PC-3 (cell line): ENCODE measurements around the gene ADAM11.

Experiments used
- EZH2 ChIP-seq: fragments of 300-600 bp; sonication (generic); IDR thresholded peaks from one replicate; pipeline ENCODE4 v1.6.1; 2017; ENCODE audit warnings: antibody characterized with exemption, mild to moderate bottlenecking, low read length; ENCODE audit not compliant: unreplicated experiment
- TF ChIP-seq, protein P1 (sequence below): fragments of 300-600 bp; sonication (generic); conservative IDR thresholded peaks from 2 replicates; pipeline ENCODE4 v1.5.1; 2017; ENCODE audit warnings: antibody characterized with exemption, low read depth, mild to moderate bottlenecking, low read length

DNA sequence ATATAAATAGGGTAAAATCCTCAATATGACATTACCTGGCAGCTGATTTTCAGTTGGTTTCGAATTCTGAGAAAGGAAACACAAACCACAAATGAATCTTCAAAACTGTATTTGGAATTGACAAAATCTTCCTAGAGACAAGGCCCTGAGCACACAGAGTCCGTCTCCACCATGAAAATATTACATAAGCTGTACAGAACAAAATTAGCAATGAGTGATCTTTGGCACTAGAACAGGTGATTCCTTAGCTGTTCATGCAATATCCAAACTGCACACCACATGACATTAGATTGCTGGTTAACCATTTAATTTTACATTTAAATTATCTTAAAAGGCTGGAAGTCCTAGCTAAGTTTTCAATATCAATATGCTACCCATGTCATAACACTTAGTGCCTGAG, 39.6 kb downstream of the ADAM11 start:
- TF ChIP-seq EZH2 = no peak
- TF ChIP-seq, protein P1, sequence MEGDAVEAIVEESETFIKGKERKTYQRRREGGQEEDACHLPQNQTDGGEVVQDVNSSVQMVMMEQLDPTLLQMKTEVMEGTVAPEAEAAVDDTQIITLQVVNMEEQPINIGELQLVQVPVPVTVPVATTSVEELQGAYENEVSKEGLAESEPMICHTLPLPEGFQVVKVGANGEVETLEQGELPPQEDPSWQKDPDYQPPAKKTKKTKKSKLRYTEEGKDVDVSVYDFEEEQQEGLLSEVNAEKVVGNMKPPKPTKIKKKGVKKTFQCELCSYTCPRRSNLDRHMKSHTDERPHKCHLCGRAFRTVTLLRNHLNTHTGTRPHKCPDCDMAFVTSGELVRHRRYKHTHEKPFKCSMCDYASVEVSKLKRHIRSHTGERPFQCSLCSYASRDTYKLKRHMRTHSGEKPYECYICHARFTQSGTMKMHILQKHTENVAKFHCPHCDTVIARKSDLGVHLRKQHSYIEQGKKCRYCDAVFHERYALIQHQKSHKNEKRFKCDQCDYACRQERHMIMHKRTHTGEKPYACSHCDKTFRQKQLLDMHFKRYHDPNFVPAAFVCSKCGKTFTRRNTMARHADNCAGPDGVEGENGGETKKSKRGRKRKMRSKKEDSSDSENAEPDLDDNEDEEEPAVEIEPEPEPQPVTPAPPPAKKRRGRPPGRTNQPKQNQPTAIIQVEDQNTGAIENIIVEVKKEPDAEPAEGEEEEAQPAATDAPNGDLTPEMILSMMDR = no peak
